HG02798 (cell line): ENCODE data around the gene AMDHD1.

ENCODE experiments used
- ATAC-seq: cut with Tn5 transposase; IDR thresholded peaks from one replicate; pipeline ENCODE4 v1.9.1; 2021; ENCODE audit warnings: mild to moderate bottlenecking; ENCODE audit not compliant: unreplicated experiment, poor library complexity

The AMDHD1 gene

GRCh38 chr12:95993907-95994306 is 50.8 kb downstream of the AMDHD1 start:
- no peak for ATAC-seq

GRCh38 chr12:95994476-95994875 is 51.3 kb downstream of the AMDHD1 start:
- no peak for ATAC-seq

GRCh38 chr12:95995238-95996031 is 52.3 kb downstream of the AMDHD1 start:
- no peak for ATAC-seq

GRCh38 chr12:95996034-95996658 is 53.0 kb downstream of the AMDHD1 start, which contains the start of gene HAL:
TSS of gene HAL (minus strand) at chr12:95996344. CDS start at chr12:95995910, 434 bp downstream.
- ATAC-seq: no peak

GRCh38 chr12:95997276-95997675 is 54.1 kb downstream of the AMDHD1 start:
- no peak for ATAC-seq

- no peak for ATAC-seq
These were observed 54.9 kb downstream of the AMDHD1 start for GRCh38 chr12:95997911-95998510.

- ATAC-seq: peak; percentile 95
These were observed 55.6 kb downstream of the AMDHD1 start for GRCh38 chr12:95998611-95999286.

GRCh38 chr12:95999484-95999883 is 56.4 kb downstream of the AMDHD1 start:
- ATAC-seq: no peak

GRCh38 chr12:96000858-96001257 is 57.7 kb downstream of the AMDHD1 start:
- ATAC-seq: no peak

GRCh38 chr12:96006727-96007126 is 63.6 kb downstream of the AMDHD1 start:
- no peak for ATAC-seq

GRCh38 chr12:96007729-96008128 is 64.6 kb downstream of the AMDHD1 start:
- ATAC-seq: no peak

- ATAC-seq: no peak
These were observed 71.9 kb downstream of the AMDHD1 start for GRCh38 chr12:96014943-96015599.

- ATAC-seq: no peak
These were observed 72.5 kb downstream of the AMDHD1 start for GRCh38 chr12:96015672-96016071.
